HUES64 (cell line): Measurements from ENCODE around the gene PDGFA.

ENCODE experiments used
- H3K27ac ChIP-seq: 2 replicates; pipeline ENCODE4 v1.7.0; 2013; ENCODE audit warnings: low read depth, low read length, inconsistent platforms
- H3K27me3 ChIP-seq: 2 replicates; pipeline ENCODE4 v1.6.1; 2013; ENCODE audit warnings: mild to moderate bottlenecking, low read length; ENCODE audit not compliant: insufficient read depth
- H3K36me3 ChIP-seq: 2 replicates; pipeline ENCODE4 v1.6.1; 2013; ENCODE audit warnings: mild to moderate bottlenecking, low read length; ENCODE audit not compliant: insufficient read depth
- H3K4me1 ChIP-seq: 2 replicates; pipeline ENCODE4 v1.6.1; 2013; ENCODE audit warnings: mild to moderate bottlenecking, low read length, moderate library complexity; ENCODE audit not compliant: insufficient read depth
- H3K4me3 ChIP-seq: 2 replicates; pipeline ENCODE4 v1.5.1; 2013; ENCODE audit warnings: mild to moderate bottlenecking, low read length, moderate library complexity
- H3K9ac ChIP-seq: 2 replicates; pipeline ENCODE4 v1.6.1; 2013; ENCODE audit warnings: mild to moderate bottlenecking, low read depth, low read length
- H3K9me3 ChIP-seq: 2 replicates; pipeline ENCODE4 v1.6.1; 2013; ENCODE audit warnings: low read depth, low read length; ENCODE audit not compliant: insufficient read depth
- WGBS: fragments of 150-250, 120-280 bp; methylation state at CpG from one replicate; pipeline ENCODE4 v1.1.7; 2013; ENCODE audit warnings: missing lambda C conversion rate; 5-methylcytosine and 5-hydroxymethylcytosine counted together

PDGFA gene

DNA sequence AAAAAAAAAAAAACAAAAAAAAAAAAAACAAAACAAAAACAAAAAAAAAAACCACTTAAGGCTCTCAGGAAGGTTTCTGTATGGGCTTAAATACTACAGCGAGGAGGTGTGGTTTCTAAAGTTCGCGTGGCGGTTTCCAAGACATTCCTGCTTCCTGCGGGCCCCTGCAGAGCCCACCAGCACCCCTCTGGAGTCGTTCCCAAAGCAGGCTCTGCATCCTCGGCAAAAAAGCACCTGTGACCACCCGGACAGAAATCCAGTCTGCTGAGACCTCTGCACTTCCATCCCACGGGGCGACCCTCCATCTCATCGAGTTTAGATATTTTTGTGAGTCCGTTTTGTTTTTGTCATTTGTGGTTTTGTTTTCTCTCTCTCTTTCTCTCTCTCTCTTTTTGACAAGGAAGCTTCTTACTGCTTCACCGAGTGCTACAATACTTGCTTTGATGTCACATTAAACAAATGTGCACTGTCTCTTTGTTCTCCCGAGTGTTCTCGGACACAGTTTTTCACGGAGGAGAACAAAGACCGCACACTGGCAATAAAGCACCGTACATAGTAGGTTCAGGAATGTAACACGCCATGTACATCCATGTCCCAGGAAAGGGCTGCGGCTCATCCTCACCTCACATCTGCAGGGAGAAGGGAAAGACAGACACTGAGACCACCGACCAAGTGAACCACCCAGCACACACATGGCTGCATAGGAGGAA lies 21.5 kb downstream of the PDGFA start:
- Histone ChIP-seq H3K4me1 (no peaks in the 10 kb centered on the region), H3K27ac (no peak overlapping the region), H3K36me3 (peaks cover 58% of the 10 kb centered on the region), H3K27me3 (no peaks in the 10 kb centered on the region), H3K9me3 (no peaks in the 10 kb centered on the region), H3K9ac (no peak overlapping the region), H3K4me3 (no peak overlapping the region)
- 87% methylated on average over 21 of the region's 21 CpGs for WGBS

GRCh38 chr7:497346-497745 lies 22.3 kb downstream of the PDGFA start:
- H3K36me3 ChIP-seq: peaks cover 53% of the 10 kb centered on the region
- no peak overlapping the region for H3K27ac ChIP-seq
- H3K27me3 ChIP-seq: no peaks in the 10 kb centered on the region
- WGBS: 94% methylated on average over 13 of the region's 13 CpGs
- no peak overlapping the region for H3K9ac ChIP-seq
- no peaks in the 10 kb centered on the region for H3K9me3 ChIP-seq
- H3K4me3 ChIP-seq: no peak overlapping the region
- no peaks in the 10 kb centered on the region for H3K4me1 ChIP-seq

DNA sequence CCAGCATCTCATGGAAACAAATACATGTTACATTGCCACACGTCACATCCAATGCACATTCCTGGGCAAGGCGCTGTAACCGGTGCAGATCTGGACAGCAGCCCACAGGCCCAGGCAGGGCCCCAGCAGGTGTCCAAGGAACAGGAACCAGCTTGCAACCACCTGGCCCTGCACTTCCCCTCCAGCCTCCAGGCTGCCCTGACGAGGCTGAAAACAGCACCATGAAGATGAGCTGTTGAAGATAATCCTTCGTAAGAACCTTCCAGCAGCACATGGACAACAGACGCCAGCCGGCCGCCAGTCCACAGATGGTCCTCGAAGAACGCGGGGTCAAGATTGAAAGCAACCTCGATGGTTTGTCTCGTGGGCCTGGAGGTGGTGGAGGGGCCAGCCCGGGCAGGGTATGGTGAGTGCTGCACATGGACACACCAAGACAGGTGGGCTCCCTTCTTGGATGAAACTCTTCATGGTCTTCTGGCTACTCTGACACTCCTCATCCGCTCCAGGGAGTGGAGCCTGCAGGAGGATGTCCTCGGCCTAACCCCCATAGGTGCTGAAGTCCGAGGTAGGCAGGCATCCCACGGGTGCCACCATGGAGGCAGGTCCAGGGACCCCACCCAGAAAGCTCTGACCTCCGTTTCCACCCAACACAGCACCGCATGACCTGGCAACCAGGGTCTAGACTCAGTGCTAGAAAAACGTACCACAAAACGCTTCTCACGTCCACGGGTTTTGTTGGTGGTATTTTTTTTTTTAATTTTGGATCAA lies 22.9 kb downstream of the PDGFA start:
- WGBS: 94% methylated on average over 22 of the region's 24 CpGs
- Histone ChIP-seq H3K4me3 (no peak overlapping the region), H3K9ac (no peak overlapping the region), H3K27me3 (no peaks in the 10 kb centered on the region), H3K9me3 (no peaks in the 10 kb centered on the region), H3K36me3 (peaks cover 50% of the 10 kb centered on the region), H3K27ac (no peak overlapping the region), H3K4me1 (no peaks in the 10 kb centered on the region)

DNA sequence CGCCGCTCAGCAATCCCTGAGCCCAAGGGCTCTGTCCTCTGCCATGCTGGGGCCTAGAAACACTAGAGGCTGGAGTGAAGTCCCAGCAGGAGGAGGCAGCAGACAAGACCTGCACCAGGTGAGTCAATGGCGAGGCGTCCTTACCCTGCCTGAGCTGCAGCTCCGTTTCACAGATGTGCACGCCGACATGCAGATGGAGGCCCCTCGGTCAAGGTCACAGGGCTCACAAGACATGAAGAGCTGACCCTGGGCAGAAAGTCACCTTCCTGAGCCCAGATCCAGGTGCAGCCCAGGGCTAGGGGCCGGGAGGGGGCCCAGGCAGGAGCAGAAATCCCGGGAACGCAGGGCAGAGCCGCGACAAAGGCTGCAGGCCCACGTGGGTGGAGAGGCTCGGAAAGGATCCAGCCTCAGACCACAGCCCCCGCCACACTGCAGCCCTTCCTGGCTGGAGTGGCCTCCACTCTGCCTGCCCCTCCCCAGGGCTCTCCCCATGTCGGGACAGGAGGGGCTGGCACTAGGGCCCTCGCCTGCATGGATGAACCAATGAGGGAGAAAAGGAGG lies 23.8 kb downstream of the PDGFA start:
- Histone ChIP-seq H3K4me1 (no peaks in the 10 kb centered on the region), H3K27ac (no peak overlapping the region), H3K27me3 (no peaks in the 10 kb centered on the region), H3K4me3 (no peak overlapping the region), H3K36me3 (peaks cover 42% of the 10 kb centered on the region), H3K9ac (no peak overlapping the region), H3K9me3 (no peaks in the 10 kb centered on the region)
- 86% methylated on average over 18 of the region's 18 CpGs for WGBS

DNA sequence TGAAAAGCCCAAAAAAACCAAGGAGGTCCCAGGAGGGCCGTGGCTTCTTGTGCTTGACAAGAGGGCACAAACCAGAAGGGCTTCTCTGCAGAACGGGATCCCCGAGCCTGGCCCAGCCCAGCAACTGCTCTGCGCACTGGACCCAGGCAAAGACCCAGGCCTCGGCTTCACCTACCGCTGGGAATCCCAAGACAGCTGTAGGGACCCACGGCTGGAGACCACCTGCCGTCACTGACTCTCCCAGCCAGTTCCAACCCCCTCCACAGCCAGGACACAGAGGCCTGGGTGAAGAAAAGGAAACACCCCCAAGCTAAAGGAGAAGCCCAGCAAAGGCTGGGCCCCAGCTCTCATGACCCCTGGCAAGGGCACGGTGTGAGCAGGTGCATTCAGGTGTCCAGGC lies 24.3 kb downstream of the PDGFA start:
- 91% methylated on average over 9 of the region's 9 CpGs for WGBS
- Histone ChIP-seq H3K27me3 (no peaks in the 10 kb centered on the region), H3K27ac (no peak overlapping the region), H3K4me3 (no peak overlapping the region), H3K9me3 (no peaks in the 10 kb centered on the region), H3K9ac (no peak overlapping the region), H3K36me3 (peaks cover 36% of the 10 kb centered on the region), H3K4me1 (no peaks in the 10 kb centered on the region)

DNA sequence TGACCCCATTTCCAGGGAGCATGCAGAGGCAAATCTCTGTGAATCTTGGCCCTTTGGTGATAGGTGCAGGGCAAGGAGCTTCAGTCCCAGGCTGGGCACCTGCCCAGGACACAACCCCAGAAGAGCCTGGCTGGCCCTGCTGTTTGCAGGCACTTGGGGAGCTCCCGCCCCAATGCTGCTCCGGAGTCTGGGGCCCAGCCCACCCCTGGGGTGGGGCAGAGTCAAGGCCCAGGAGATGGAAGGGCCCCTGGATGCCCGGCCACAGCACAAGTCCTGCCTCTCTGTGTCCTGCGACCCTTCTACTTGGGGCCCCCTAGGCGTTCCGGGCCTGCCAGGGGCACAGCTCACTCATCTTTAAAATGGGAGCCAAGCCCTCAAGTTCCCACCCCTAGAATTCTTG lies 24.7 kb downstream of the PDGFA start:
- peaks cover 32% of the 10 kb centered on the region for H3K36me3 ChIP-seq
- H3K27ac ChIP-seq: no peak overlapping the region
- no peaks in the 10 kb centered on the region for H3K9me3 ChIP-seq
- 93% methylated on average over 6 of the region's 6 CpGs for WGBS
- H3K9ac ChIP-seq: no peak overlapping the region
- H3K27me3 ChIP-seq: no peaks in the 10 kb centered on the region
- no peak overlapping the region for H3K4me3 ChIP-seq
- no peaks in the 10 kb centered on the region for H3K4me1 ChIP-seq

- H3K9ac ChIP-seq: no peak overlapping the region
- no peaks in the 10 kb centered on the region for H3K9me3 ChIP-seq
- peaks cover 26% of the 10 kb centered on the region for H3K36me3 ChIP-seq
- H3K27ac ChIP-seq: no peak overlapping the region
- no peaks in the 10 kb centered on the region for H3K4me1 ChIP-seq
- H3K27me3 ChIP-seq: no peaks in the 10 kb centered on the region
- H3K4me3 ChIP-seq: no peak overlapping the region
- WGBS: 89% methylated on average over 27 of the region's 31 CpGs
These were observed 25.4 kb downstream of the PDGFA start for GRCh38 chr7:494259-494687.

- Histone ChIP-seq H3K9me3 (no peaks in the 10 kb centered on the region), H3K27me3 (no peaks in the 10 kb centered on the region), H3K4me1 (no peaks in the 10 kb centered on the region), H3K9ac (no peak overlapping the region), H3K36me3 (peaks cover 21% of the 10 kb centered on the region), H3K27ac (no peak overlapping the region), H3K4me3 (no peak overlapping the region)
- 94% methylated on average over 55 of the region's 55 CpGs for WGBS
These were observed 25.9 kb downstream of the PDGFA start for GRCh38 chr7:493661-494251.

- 91% methylated on average over 8 of the region's 8 CpGs for WGBS
These were observed 27.0 kb downstream of the PDGFA start for GRCh38 chr7:492714-493065.

GRCh38 chr7:491958-492713 lies 27.5 kb downstream of the PDGFA start:
- Histone ChIP-seq H3K9me3 (no peaks in the 10 kb centered on the region), H3K27me3 (no peaks in the 10 kb centered on the region), H3K27ac (no peak overlapping the region), H3K9ac (no peak overlapping the region), H3K4me1 (no peaks in the 10 kb centered on the region), H3K4me3 (no peak overlapping the region), H3K36me3 (peaks cover 8% of the 10 kb centered on the region)
- 88% methylated on average over 15 of the region's 15 CpGs for WGBS

More at GRCh38 chr7:492714-493065, 27.0 kb downstream of the PDGFA start:
- Histone ChIP-seq H3K27ac (no peak overlapping the region), H3K4me1 (no peaks in the 10 kb centered on the region), H3K9me3 (no peaks in the 10 kb centered on the region), H3K4me3 (no peak overlapping the region), H3K36me3 (peaks cover 12% of the 10 kb centered on the region), H3K27me3 (no peaks in the 10 kb centered on the region), H3K9ac (no peak overlapping the region)
